ENCODE data around the gene GFPT2. TPM values are rescaled to one million over a fixed set of nuclear protein-coding genes. Genes with fewer than 3 reads are reported as not detected.

The GFPT2 gene
- total RNA-seq (10 to 100 TPM; 13.5 to 17.6 TPM), polyA plus RNA-seq (ENCODE audit: insufficient read length in 6 of 6) (1 to 10 TPM; 5.2 to 9.5 (median 7.8) TPM)
- long read RNA-seq, donor 1, partial matches to known transcripts: 0 of 1 reads
- long read RNA-seq, donor 1, other reads (novel, unspliced or antisense): 0 of 1 reads
- long read RNA-seq, donor 2: 0 reads
- long read RNA-seq, donor 3, partial matches to known transcripts: 0 of 1 reads
- long read RNA-seq, donor 3, other reads (novel, unspliced or antisense): 0 of 1 reads
- long read RNA-seq, donor 4, partial matches to known transcripts: 2 of 7 reads
- long read RNA-seq, donor 4, other reads (novel, unspliced or antisense): 1 of 7 reads
- long read RNA-seq, donor 5, partial matches to known transcripts: 0 of 1 reads
- long read RNA-seq, donor 5, other reads (novel, unspliced or antisense): 0 of 1 reads
- long read RNA-seq, donor 6: 0 reads
- long read RNA-seq, donor 7, partial matches to known transcripts: 0 of 1 reads
- long read RNA-seq, donor 7, other reads (novel, unspliced or antisense): 0 of 1 reads
- long read RNA-seq, donor 8, partial matches to known transcripts: 0 of 2 reads
- long read RNA-seq, donor 8, other reads (novel, unspliced or antisense): 0 of 2 reads
- long read RNA-seq, donor 9: 0 reads
- long read RNA-seq, donor 10, partial matches to known transcripts: 2 of 6 reads
- long read RNA-seq, donor 10, other reads (novel, unspliced or antisense): 0 of 6 reads
- long read RNA-seq, donor 11, partial matches to known transcripts: 0 of 1 reads
- long read RNA-seq, donor 11, other reads (novel, unspliced or antisense): 0 of 1 reads
- long read RNA-seq, donor 12: 0 reads

- H3K4me1 ChIP-seq: peaks cover 5 to 9% of the 10 kb centered on the region in 2 donors
- DNase-seq: peak; percentile 77 to 90 (median 83)
- peak within 1 kb of the TSS; percentile 36 to 50 for H3K4me3 ChIP-seq
- H3K9me3 ChIP-seq: no peaks in the 10 kb centered on the region
- no peak within 1 kb of the TSS for H3K27ac ChIP-seq
- intact Hi-C loops (cut with DNase I): no loop called here
- H3K27me3 ChIP-seq: peaks cover 19 to 73% of the 10 kb centered on the region in 2 donors
- peak; percentile 97 for ATAC-seq
- no peaks in the 10 kb centered on the region for H3K36me3 ChIP-seq
- no peak for TF ChIP-seq CTCF (IDR thresholded peaks at IDR 0.05)
Measured at GRCh38 chr5:180353048-180353979, at the start of gene GFPT2. GFPT2 (minus strand) TSS chr5:180353336; CDS start chr5:180353217, 119 bp downstream.

- Histone ChIP-seq H3K36me3 (no peaks in the 10 kb centered on the region), H3K4me1 (no peaks in the 10 kb centered on the region), H3K4me3 (no peak overlapping the region), H3K27me3 (no peaks in the 10 kb centered on the region), H3K9me3 (peaks cover 0 to 3% of the 10 kb centered on the region in 2 donors), H3K27ac (no peak overlapping the region)
- TF ChIP-seq CTCF (IDR thresholded peaks at IDR 0.05): no peak
- intact Hi-C loops (cut with DNase I): no loop called here
- DNase-seq: no peak
- no peak for ATAC-seq
Measured at GRCh38 chr5:180402716-180403115, 49.6 kb upstream of the GFPT2 start.

GRCh38 chr5:180401229-180401907 is 48.2 kb upstream of the GFPT2 start:
- Histone ChIP-seq H3K27ac (no peak overlapping the region), H3K27me3 (no peaks in the 10 kb centered on the region), H3K4me3 (no peak overlapping the region), H3K4me1 (no peaks in the 10 kb centered on the region), H3K36me3 (no peaks in the 10 kb centered on the region), H3K9me3 (peaks cover 0 to 3% of the 10 kb centered on the region in 2 donors)
- intact Hi-C loops (cut with DNase I): no loop called here
- ATAC-seq (no peak), DNase-seq (no peak)
- TF ChIP-seq CTCF (IDR thresholded peaks at IDR 0.05): no peak

- intact Hi-C loops (cut with DNase I): no loop called here
Measured at GRCh38 chr5:180400416-180400815, 47.3 kb upstream of the GFPT2 start.

More at GRCh38 chr5:180400416-180400815, 47.3 kb upstream of the GFPT2 start:
- peaks cover 0 to 3% of the 10 kb centered on the region in 2 donors for H3K9me3 ChIP-seq
- no peak overlapping the region for H3K27ac ChIP-seq
- H3K4me1 ChIP-seq: no peaks in the 10 kb centered on the region
- no peak for DNase-seq
- H3K27me3 ChIP-seq: no peaks in the 10 kb centered on the region
- no peaks in the 10 kb centered on the region for H3K36me3 ChIP-seq
- no peak for TF ChIP-seq CTCF (IDR thresholded peaks at IDR 0.05)
- no peak overlapping the region for H3K4me3 ChIP-seq
- no peak for ATAC-seq
